HepG2 (cell line): ENCODE measurements around the gene DTNA. TPM values are rescaled to one million over a fixed set of nuclear protein-coding genes. Genes with fewer than 3 reads are reported as not detected.

ENCODE experiments used
- ATAC-seq: fragments of 200-7000 bp; cut with Tn5 transposase; 3 replicates; pipeline ENCODE4 v1.9.1; 2020; ENCODE audit warnings: mild to moderate bottlenecking, moderate library complexity
- BruUV-seq: library from RNA; stranded (reverse); fragments of 400-500 nt; replicated peaks from 2 replicates; lab custom pipeline; 2021; lab: Mats Ljungman, UMichigan
- CTCF ChIA-PET: fragments of 300-600 bp; formaldehyde crosslinking; extraction: SDS; loops from one replicate; lab custom pipeline; 2021; ENCODE audit warnings: low total read pairs, inconsistent platforms, low intra/inter-chr PET ratio; lab: Yijun Ruan, JAX
- POLR2A ChIA-PET: fragments of 350-600 bp; sonication (Branson Sonifier 250); formaldehyde crosslinking; loops from one replicate; lab custom pipeline; 2020; ENCODE audit warnings: antibody characterized with exemption, inconsistent platforms; lab: Yijun Ruan, JAX
- DNase-seq: peaks from one replicate; pipeline ENCODE4 v3.0.0-alpha.2; 2015; ENCODE audit warnings: low spot score
- FAIRE-seq: peaks from 3 replicates; lab custom pipeline; 2011; peaks lifted over from hg19 to GRCh38; lab: Jason Lieb, UNC
- H2AFZ ChIP-seq: one replicate; pipeline ENCODE4 v1.6.1; 2011; ENCODE audit warnings: low read length, inconsistent platforms
- H3K27ac ChIP-seq: fragments of 300-600 bp; 3 replicates; pipeline ENCODE4 v1.8.0; 2011; ENCODE audit warnings: mixed run types, mild to moderate bottlenecking, mixed read lengths, low read length, inconsistent platforms; ENCODE audit not compliant: insufficient read depth; ENCODE audit errors: extremely low read length
- H3K27me3 ChIP-seq, 2 experiments: fragments of 200-600 bp in 1 of 2; 2 replicates in 1 of 2; 3 replicates in 1 of 2; pipeline versions ENCODE4 v1.6.0 to v1.8.0; 2011; ENCODE audit warnings: low read length in 2 of 2, mild to moderate bottlenecking in 2 of 2, moderate library complexity in 2 of 2, inconsistent platforms in 1 of 2; ENCODE audit not compliant: insufficient read depth in 2 of 2, control insufficient read depth in 1 of 2
- H3K36me3 ChIP-seq, 2 experiments: fragments of 200-600 bp in 1 of 2; replicated peaks in 1 of 2; 2 replicates in 1 of 2; 3 replicates in 1 of 2; pipeline versions ENCODE4 v1.5.1 to v1.8.0; 2011; ENCODE audit warnings: low read length in 2 of 2, inconsistent platforms in 1 of 2; ENCODE audit not compliant: insufficient read depth in 2 of 2, control insufficient read depth in 1 of 2
- H3K4me1 ChIP-seq: 2 replicates; pipeline ENCODE4 v1.5.1; 2012; ENCODE audit warnings: low read length, inconsistent platforms; ENCODE audit not compliant: insufficient read depth
- H3K4me2 ChIP-seq: 2 replicates; pipeline ENCODE4 v1.6.0; 2011; ENCODE audit warnings: low read depth, low read length, inconsistent platforms
- H3K4me3 ChIP-seq, 3 experiments: fragments of 200-600 bp in 1 of 3; sonication (generic), shearing (Covaris generic) in 1 of 3; replicated peaks in 1 of 3; 2 replicates each; pipeline ENCODE4 v1.5.1; 2011 to 2016; ENCODE audit warnings: low read length in 3 of 3, inconsistent platforms in 2 of 3, low read depth in 2 of 3, mild to moderate bottlenecking in 2 of 3, control low read depth in 1 of 3, mixed read lengths in 1 of 3; ENCODE audit not compliant: insufficient read depth in 1 of 3
- H3K79me2 ChIP-seq: one replicate; pipeline ENCODE4 v1.6.1; 2011; ENCODE audit warnings: low read length, inconsistent platforms; ENCODE audit not compliant: insufficient read depth
- H3K9ac ChIP-seq: 2 replicates; pipeline ENCODE4 v1.6.0; 2011; ENCODE audit warnings: mild to moderate bottlenecking, low read depth, low read length, inconsistent platforms; ENCODE audit not compliant: insufficient read depth
- H3K9me3 ChIP-seq: 2 replicates; pipeline ENCODE4 v1.5.1; 2012; ENCODE audit warnings: mild to moderate bottlenecking, low read length
- H4K20me1 ChIP-seq: 2 replicates; pipeline ENCODE4 v1.6.0; 2011; ENCODE audit warnings: inconsistent platforms, mild to moderate bottlenecking, low read length, moderate library complexity; ENCODE audit not compliant: insufficient read depth
- MIER3 ChIP-seq: IDR thresholded peaks from 2 replicates; pipeline ENCODE4 v1.6.1; 2016; ENCODE audit warnings: missing compliant biosample characterization, borderline replicate concordance
- MXI1 ChIP-seq: IDR thresholded peaks from 3 replicates; pipeline ENCODE4 v1.6.1; 2012; ENCODE audit warnings: low read depth, low read length, inconsistent platforms, borderline replicate concordance
- RELA ChIP-seq: sonication (generic); formaldehyde crosslinking; IDR thresholded peaks from 2 replicates; pipeline ENCODE4 v1.4.0; 2020; ENCODE audit warnings: missing genetic modification reagents
- SALL1 ChIP-seq: sonication (generic); formaldehyde crosslinking; IDR thresholded peaks from 2 replicates; pipeline ENCODE4 v1.8.0; 2022; ENCODE audit warnings: mild to moderate bottlenecking, missing genetic modification reagents
- TCF12 ChIP-seq, 2 experiments: fragments of 450-650 bp in 1 of 2; sonication (generic) in 1 of 2; formaldehyde crosslinking in 1 of 2; IDR thresholded peaks; 2 replicates each; pipeline versions ENCODE4 v1.6.1 to v1.8.0; 2017 to 2022; ENCODE audit warnings: antibody characterized with exemption in 1 of 2, mild to moderate bottlenecking in 1 of 2, missing genetic modification reagents in 1 of 2, moderate library complexity in 1 of 2
- XBP1 ChIP-seq: sonication (generic); formaldehyde crosslinking; IDR thresholded peaks from 2 replicates; pipeline ENCODE4 v1.5.0; 2020; ENCODE audit warnings: missing genetic modification reagents
- YY1 ChIP-seq: IDR thresholded peaks from 2 replicates; pipeline ENCODE4 v1.6.1; 2011; ENCODE audit warnings: low read length, low read depth, moderate library complexity, mild to moderate bottlenecking; ENCODE audit not compliant: insufficient read depth, insufficient replicate concordance
- ZNF136 ChIP-seq: sonication (generic); formaldehyde crosslinking; IDR thresholded peaks from 2 replicates; pipeline ENCODE4 v1.8.1; 2022; ENCODE audit warnings: low read depth, mild to moderate bottlenecking, moderate library complexity, missing genetic modification reagents
- ZNF264 ChIP-seq: sonication (generic); formaldehyde crosslinking; IDR thresholded peaks from 2 replicates; pipeline ENCODE4 v1.4.0; 2020; ENCODE audit warnings: missing genetic modification reagents
- ZNF274 ChIP-seq: sonication (generic); formaldehyde crosslinking; IDR thresholded peaks from 2 replicates; pipeline ENCODE4 v1.5.1; 2020; ENCODE audit warnings: mild to moderate bottlenecking, missing genetic modification reagents
- ZNF441 ChIP-seq: sonication (generic); formaldehyde crosslinking; IDR thresholded peaks from 2 replicates; pipeline ENCODE4 v1.7.0; 2021; ENCODE audit warnings: missing genetic modification reagents, borderline replicate concordance
- ZNF766 ChIP-seq: sonication (generic); formaldehyde crosslinking; IDR thresholded peaks from 2 replicates; pipeline ENCODE4 v1.5.0; 2020; ENCODE audit warnings: missing genetic modification reagents, borderline replicate concordance
- WGBS: methylation state at CpG from one replicate; pipeline ENCODE4 v1.1.6; 2017; ENCODE audit warnings: low lambda C conversion rate; 5-methylcytosine and 5-hydroxymethylcytosine counted together
- in situ Hi-C: cut with HindIII; loops from 2 replicates; pipeline ENCODE4 v1.10.0; 2017; ENCODE audit warnings: low pct_unique_long_range_greater_than_20kb; ENCODE audit not compliant: extremely low pct_ligation_motif_present
- intact Hi-C: fragments of 100-400 bp; cut with micrococcal nuclease; formaldehyde crosslinking; loops from one replicate; pipeline ENCODE4 v1.10.0; 2022; ENCODE audit not compliant: unreplicated experiment
- polyA plus RNA-seq, 8 experiments: library from polyadenylated mRNA; depleted of rRNA in 3 of 8; stranded (reverse) in 7 of 8; unstranded in 1 of 8; fragments of >200 nt; fragmentation: Illumina TruSeq in 4 of 8; extraction: Trizol in 4 of 8; gene quantifications; 2 replicates each; pipeline versions ENCODE4 v1.2.1 to v1.2.3, GENCODE V29; 2011 to 2016; ENCODE audit warnings: low read depth in 4 of 8, missing spikeins in 1 of 8, mixed read lengths in 1 of 8; ENCODE audit not compliant: insufficient read depth in 1 of 8
- total RNA-seq, 5 experiments: library from RNA; depleted of rRNA; stranded (reverse); fragments of >200 nt; fragmentation: Illumina TruSeq; extraction: Trizol; gene quantifications; 2 replicates each; pipeline ENCODE4 v1.2.3, GENCODE V29; 2016; ENCODE audit warnings: low read depth in 1 of 5

The DTNA gene
- total and polyA plus RNA-seq, 2 of the 13 experiments (the other 11 are each of a cell fraction or from before 2014, with no cell fraction given): 8.5 to 29.0 TPM

- no peak overlapping the region for H2AFZ ChIP-seq
- ChIA-PET POLR2A (no interaction called here), CTCF (no interaction called here)
- ATAC-seq: no peak
- H3K27ac ChIP-seq: no peak overlapping the region
- H3K27me3 ChIP-seq: no peaks in the 10 kb centered on the region
- WGBS: 85% methylated on average over 1 of the region's 1 CpG
- BruUV-seq: no TSS peak
- H3K4me3 ChIP-seq: no peak overlapping the region
- H4K20me1 ChIP-seq: no peaks in the 10 kb centered on the region
- no peaks in the 10 kb centered on the region for H3K9me3 ChIP-seq
- no peaks in the 10 kb centered on the region for H3K36me3 ChIP-seq
- in situ Hi-C loops (no loop called here), intact Hi-C loops (no loop called here)
- H3K79me2 ChIP-seq: no peaks in the 10 kb centered on the region
- no peak overlapping the region for H3K9ac ChIP-seq
- H3K4me2 ChIP-seq: no peak overlapping the region
- no peak for FAIRE-seq
- TF ChIP-seq ZNF274 (CRISPR knock-in tag) (no peak), SALL1 (CRISPR knock-in tag) (no peak), TCF12 (IDR thresholded peaks at IDR 0.05) (no peak), TCF12 (CRISPR knock-in tag; IDR thresholded peaks at IDR 0.05) (no peak), MIER3 (CRISPR knock-in tag) (no peak), ZNF441 (no peak), XBP1 (no peak), YY1 (no peak), ZNF766 (no peak), ZNF136 (CRISPR knock-in tag) (no peak), MXI1 (no peak), ZNF264 (CRISPR knock-in tag) (no peak), RELA (CRISPR knock-in tag) (no peak)
- DNase-seq: no peak
- H3K4me1 ChIP-seq: no peaks in the 10 kb centered on the region
Measured at GRCh38 chr18:34844072-34844471, 134.0 kb downstream of the DTNA start.
